Dendritic cell treated with granulocyte-macrophage colony-stimulating factor and Interleukin-4, amounts not matched to agents 40 ng/mL and 50 ng/mL, for 4 days (primary cell): ENCODE data around the gene HCAR3.

Source experiments
- H3K27ac Mint-ChIP-seq: one replicate; pipeline ENCODE4 v1.8.0; 2022; ENCODE audit warnings: mild to moderate bottlenecking, mixed read lengths
- H3K27me3 Mint-ChIP-seq: one replicate; pipeline ENCODE4 v1.8.0; 2022; ENCODE audit warnings: mild to moderate bottlenecking, mixed read lengths
- H3K36me3 Mint-ChIP-seq: one replicate; pipeline ENCODE4 v1.8.0; 2022; ENCODE audit warnings: low read depth, mixed read lengths
- H3K4me1 Mint-ChIP-seq: one replicate; pipeline ENCODE4 v1.8.0; 2022; ENCODE audit warnings: low read depth, mixed read lengths
- H3K4me3 Mint-ChIP-seq: one replicate; pipeline ENCODE4 v1.8.0; 2022; ENCODE audit warnings: mild to moderate bottlenecking, moderate library complexity, mixed read lengths
- H3K9me3 Mint-ChIP-seq: one replicate; pipeline ENCODE4 v1.8.0; 2022; ENCODE audit warnings: mixed read lengths
- intact Hi-C: fragments of 100-400 bp; cut with micrococcal nuclease; formaldehyde crosslinking; loops from one replicate; pipeline ENCODE4 v1.15.0; 2022

HCAR3 gene

GRCh38 chr12:122669397-122670070, 47.1 kb downstream of the HCAR3 start:
- Mint-ChIP-seq H3K4me3 (no peak overlapping the region), H3K27ac (no peak overlapping the region), H3K9me3 (no peaks in the 10 kb centered on the region), H3K27me3 (peaks cover 29% of the 10 kb centered on the region), H3K36me3 (no peaks in the 10 kb centered on the region), H3K4me1 (peaks cover 11% of the 10 kb centered on the region)
- intact Hi-C loops, result no loop called here

GRCh38 chr12:122668268-122668667, 48.3 kb downstream of the HCAR3 start:
- Mint-ChIP-seq H3K36me3 (no peaks in the 10 kb centered on the region), H3K4me3 (no peak overlapping the region), H3K4me1 (peaks cover 6% of the 10 kb centered on the region), H3K27ac (no peak overlapping the region), H3K27me3 (peaks cover 19% of the 10 kb centered on the region), H3K9me3 (no peaks in the 10 kb centered on the region)
- intact Hi-C loops, result no loop called here

GRCh38 chr12:122665759-122666158, 50.9 kb downstream of the HCAR3 start:
- Mint-ChIP-seq H3K36me3 (no peaks in the 10 kb centered on the region), H3K27me3 (peaks cover 12% of the 10 kb centered on the region), H3K4me3 (no peak overlapping the region), H3K27ac (no peak overlapping the region), H3K9me3 (no peaks in the 10 kb centered on the region), H3K4me1 (peaks cover 6% of the 10 kb centered on the region)
- intact Hi-C loops, result no loop called here

DNA sequence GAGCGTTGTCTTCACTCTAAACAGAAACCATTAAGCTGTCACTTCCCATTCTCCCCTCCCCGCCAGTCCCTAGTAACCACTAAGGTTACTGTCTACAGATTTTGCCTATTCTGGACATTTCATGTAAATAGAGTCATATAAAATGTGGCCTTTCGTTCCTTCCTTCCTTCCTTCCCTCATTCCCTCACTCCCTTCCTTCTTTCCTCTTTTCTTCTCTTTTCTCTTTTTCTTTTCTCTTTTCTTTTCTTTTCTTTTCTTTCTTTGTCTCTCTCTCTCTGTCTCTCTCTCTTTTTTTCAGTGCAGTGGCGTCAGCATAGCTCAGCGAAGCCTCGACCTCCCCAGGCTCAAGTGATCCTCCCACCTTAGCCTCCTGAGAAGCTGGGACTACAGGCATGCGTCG, 51.3 kb downstream of the HCAR3 start:
- Mint-ChIP-seq H3K36me3 (no peaks in the 10 kb centered on the region), H3K27ac (no peak overlapping the region), H3K9me3 (no peaks in the 10 kb centered on the region), H3K4me1 (peaks cover 6% of the 10 kb centered on the region), H3K27me3 (peaks cover 16% of the 10 kb centered on the region), H3K4me3 (no peak overlapping the region)
- intact Hi-C loops, result no loop called here
